Measurements from ENCODE around the gene GRK2.

GRCh38 chr11:67322049-67322448 lies 55.8 kb downstream of the GRK2 start:
- TF ChIP-seq POLR2A (IDR thresholded peaks at IDR 0.05): no peak
- TF ChIP-seq CTCF (IDR thresholded peaks at IDR 0.05): no peak

All from testis (tissue), 2 donors.